Stomach (tissue), 9 donors: ENCODE measurements around the gene FAM177A1. TPM values are rescaled to one million over a fixed set of nuclear protein-coding genes. Genes with fewer than 3 reads are reported as not detected.

ENCODE experiments used
- DNase-seq, 2 donors: peaks; one replicate each; pipeline versions ENCODE4 v3.0.0 to v3.0.0-alpha.2; 2013 to 2019
- H3K27ac ChIP-seq, 5 donors: fragments of 200-600 bp in 4 of 5; sonication (generic) in 4 of 5; one replicate each; pipeline ENCODE4 v1.5.1; 2013 to 2019; ENCODE audit warnings: mild to moderate bottlenecking in 1 of 5, moderate library complexity in 1 of 5
- H3K27me3 ChIP-seq, 3 donors: fragments of 200-600 bp; sonication (generic); one replicate each; pipeline ENCODE4 v1.5.1; 2017 to 2019; ENCODE audit warnings: mixed run types in 1 of 3
- H3K36me3 ChIP-seq, 4 donors: fragments of 200-600 bp; sonication (generic); 1 replicate in 3 of 4; 2 replicates in 1 of 4; pipeline ENCODE4 v1.5.1; 2016 to 2019
- H3K4me1 ChIP-seq, 4 donors: fragments of 200-600 bp; sonication (generic); one replicate each; pipeline ENCODE4 v1.5.1; 2016 to 2019
- H3K4me3 ChIP-seq, 4 donors: fragments of 200-600 bp; sonication (generic) in 3 of 4; one replicate each; pipeline ENCODE4 v1.5.1; 2016 to 2019; ENCODE audit warnings: mild to moderate bottlenecking in 1 of 4
- H3K9me3 ChIP-seq, 4 donors: fragments of 200-600 bp; sonication (generic); one replicate each; pipeline ENCODE4 v1.5.1; 2016 to 2019
- EP300 ChIP-seq: sonication (generic); formaldehyde crosslinking; IDR thresholded peaks from one replicate; pipeline ENCODE4 v1.6.1; 2017; ENCODE audit warnings: antibody characterized with exemption
- POLR2A ChIP-seq, 4 donors: fragments of 450-650 bp; IDR thresholded peaks; one replicate each; pipeline ENCODE4 v1.6.1; 2016; ENCODE audit warnings: antibody characterized with exemption in 4 of 4, control low read depth in 2 of 4, mild to moderate bottlenecking in 1 of 4, moderate library complexity in 1 of 4
- POLR2AphosphoS5 ChIP-seq, 3 donors: sonication (generic); formaldehyde crosslinking; IDR thresholded peaks; one replicate each; pipeline ENCODE4 v1.6.1; 2016; ENCODE audit warnings: antibody characterized with exemption in 3 of 3
- WGBS, 5 donors: extraction: QIAGEN DNeasy Blood & Tissue Kit in 3 of 5; methylation state at CpG; one replicate each; pipeline versions ENCODE4 v1.1.5 to v1.1.7; 2013 to 2018; 5-methylcytosine and 5-hydroxymethylcytosine counted together
- intact Hi-C: fragments of 100-400 bp; cut with DNase I; formaldehyde crosslinking; loops from one replicate; pipeline ENCODE4 v1.15.1; 2023; ENCODE audit warnings: low total_unique reads
- polyA plus RNA-seq, 3 donors: library from polyadenylated mRNA; stranded (reverse); fragments of 200-250 nt; gene quantifications; one replicate each; pipeline ENCODE4 v1.2.3, GENCODE V29; 2013
- total RNA-seq, 5 donors: library from RNA; depleted of rRNA; stranded (reverse); fragments of >200 nt; gene quantifications; one replicate each; pipeline versions ENCODE4 v1.1.0 to v1.2.3, GENCODE V29; 2014 to 2016
- TF ChIP-seq, protein P1 (sequence below), 7 experiments: fragments of 450-650 bp in 4 of 7; fragments of 200-600 bp in 3 of 7; sonication (generic) in 3 of 7; IDR thresholded peaks; one replicate each; pipeline ENCODE4 v1.5.1; 2016 to 2019; ENCODE audit warnings: antibody characterized with exemption in 7 of 7, control low read depth in 2 of 7, mild to moderate bottlenecking in 1 of 7
- donor health status: healthy with polysubstance abuse.
- donor health status: Bipolar disorder and iron deficiency.
- donor health status: healthy.

The FAM177A1 gene
- total and polyA plus RNA-seq, 8 donors = 13.8 to 300 (median 47.5) TPM

DNA sequence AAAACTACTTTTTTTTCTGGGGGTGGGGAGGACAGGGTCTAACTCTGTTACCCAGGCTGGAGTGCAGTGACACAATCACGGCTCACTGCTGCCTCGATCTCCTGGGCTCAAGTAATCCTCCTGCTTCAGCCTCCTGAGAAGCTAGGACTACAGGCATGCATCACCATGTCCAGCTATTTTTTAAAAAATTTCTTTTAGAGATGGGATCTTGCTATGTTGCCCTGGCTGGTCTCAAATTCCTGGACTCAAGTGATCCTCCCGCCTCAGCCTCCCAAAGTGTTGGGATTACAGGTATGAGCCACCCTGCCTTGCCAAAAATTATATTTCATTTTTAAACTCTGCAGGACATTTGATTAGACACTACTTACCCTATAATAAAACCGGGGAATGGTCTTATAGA is 70.2 kb downstream of the FAM177A1 start:
- H3K27me3 ChIP-seq = no peaks in the 10 kb centered on the region
- no peak overlapping the region for H3K27ac ChIP-seq
- H3K4me3 ChIP-seq = no peak overlapping the region
- WGBS, 5 donors = 94 to 99% (median 97%) methylated on average over 4 of the region's 4 CpGs
- peaks cover 0 to 7% (median 0%) of the 10 kb centered on the region in 4 donors for H3K9me3 ChIP-seq
- TF ChIP-seq POLR2A (IDR thresholded peaks at IDR 0.05) (no peak), EP300 (no peak), POLR2AphosphoS5 (IDR thresholded peaks at IDR 0.05) (no peak)
- TF ChIP-seq, protein P1, sequence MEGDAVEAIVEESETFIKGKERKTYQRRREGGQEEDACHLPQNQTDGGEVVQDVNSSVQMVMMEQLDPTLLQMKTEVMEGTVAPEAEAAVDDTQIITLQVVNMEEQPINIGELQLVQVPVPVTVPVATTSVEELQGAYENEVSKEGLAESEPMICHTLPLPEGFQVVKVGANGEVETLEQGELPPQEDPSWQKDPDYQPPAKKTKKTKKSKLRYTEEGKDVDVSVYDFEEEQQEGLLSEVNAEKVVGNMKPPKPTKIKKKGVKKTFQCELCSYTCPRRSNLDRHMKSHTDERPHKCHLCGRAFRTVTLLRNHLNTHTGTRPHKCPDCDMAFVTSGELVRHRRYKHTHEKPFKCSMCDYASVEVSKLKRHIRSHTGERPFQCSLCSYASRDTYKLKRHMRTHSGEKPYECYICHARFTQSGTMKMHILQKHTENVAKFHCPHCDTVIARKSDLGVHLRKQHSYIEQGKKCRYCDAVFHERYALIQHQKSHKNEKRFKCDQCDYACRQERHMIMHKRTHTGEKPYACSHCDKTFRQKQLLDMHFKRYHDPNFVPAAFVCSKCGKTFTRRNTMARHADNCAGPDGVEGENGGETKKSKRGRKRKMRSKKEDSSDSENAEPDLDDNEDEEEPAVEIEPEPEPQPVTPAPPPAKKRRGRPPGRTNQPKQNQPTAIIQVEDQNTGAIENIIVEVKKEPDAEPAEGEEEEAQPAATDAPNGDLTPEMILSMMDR (IDR thresholded peaks at IDR 0.05) = no peak
- peaks cover 5 to 41% (median 16%) of the 10 kb centered on the region in 4 donors for H3K4me1 ChIP-seq
- DNase-seq = no peak
- intact Hi-C loops = no loop called here
- H3K36me3 ChIP-seq = peaks cover 15 to 58% (median 54%) of the 10 kb centered on the region in 4 donors

DNA sequence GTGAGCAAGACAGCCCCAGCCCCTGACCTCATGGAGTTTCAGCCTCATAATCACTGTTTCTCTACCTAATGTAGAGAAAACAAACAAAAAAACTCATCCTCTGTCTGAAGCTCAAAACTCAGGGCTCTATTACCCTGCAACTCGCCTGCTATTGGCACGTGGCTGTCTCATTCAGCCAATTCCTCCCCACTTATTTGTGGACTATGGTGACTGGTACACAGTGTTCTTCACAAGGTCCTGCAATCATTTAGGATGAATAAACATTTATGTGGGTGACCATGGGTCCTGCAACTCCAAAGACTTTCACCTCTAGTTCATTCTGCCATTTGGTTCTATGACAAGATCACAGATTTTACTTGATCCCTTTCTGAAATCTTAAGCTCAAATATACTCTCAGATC is 71.0 kb downstream of the FAM177A1 start:
- no peak for DNase-seq
- WGBS, 5 donors = 83 to 91% (median 88%) methylated on average over 2 of the region's 2 CpGs
- no peak overlapping the region for H3K4me3 ChIP-seq
- H3K9me3 ChIP-seq = peaks cover 0 to under 1% (median 0%) of the 10 kb centered on the region in 4 donors
- peaks cover 5 to 41% (median 16%) of the 10 kb centered on the region in 4 donors for H3K4me1 ChIP-seq
- H3K27ac ChIP-seq = no peak overlapping the region
- H3K27me3 ChIP-seq = no peaks in the 10 kb centered on the region
- intact Hi-C loops = no loop called here
- no peak for TF ChIP-seq POLR2A (IDR thresholded peaks at IDR 0.05)
- TF ChIP-seq POLR2AphosphoS5 (IDR thresholded peaks at IDR 0.05) = no peak
- TF ChIP-seq, protein P1 (IDR thresholded peaks at IDR 0.05) = no peak
- no peak for TF ChIP-seq EP300
- peaks cover 15 to 49% (median 46%) of the 10 kb centered on the region in 4 donors for H3K36me3 ChIP-seq

DNA sequence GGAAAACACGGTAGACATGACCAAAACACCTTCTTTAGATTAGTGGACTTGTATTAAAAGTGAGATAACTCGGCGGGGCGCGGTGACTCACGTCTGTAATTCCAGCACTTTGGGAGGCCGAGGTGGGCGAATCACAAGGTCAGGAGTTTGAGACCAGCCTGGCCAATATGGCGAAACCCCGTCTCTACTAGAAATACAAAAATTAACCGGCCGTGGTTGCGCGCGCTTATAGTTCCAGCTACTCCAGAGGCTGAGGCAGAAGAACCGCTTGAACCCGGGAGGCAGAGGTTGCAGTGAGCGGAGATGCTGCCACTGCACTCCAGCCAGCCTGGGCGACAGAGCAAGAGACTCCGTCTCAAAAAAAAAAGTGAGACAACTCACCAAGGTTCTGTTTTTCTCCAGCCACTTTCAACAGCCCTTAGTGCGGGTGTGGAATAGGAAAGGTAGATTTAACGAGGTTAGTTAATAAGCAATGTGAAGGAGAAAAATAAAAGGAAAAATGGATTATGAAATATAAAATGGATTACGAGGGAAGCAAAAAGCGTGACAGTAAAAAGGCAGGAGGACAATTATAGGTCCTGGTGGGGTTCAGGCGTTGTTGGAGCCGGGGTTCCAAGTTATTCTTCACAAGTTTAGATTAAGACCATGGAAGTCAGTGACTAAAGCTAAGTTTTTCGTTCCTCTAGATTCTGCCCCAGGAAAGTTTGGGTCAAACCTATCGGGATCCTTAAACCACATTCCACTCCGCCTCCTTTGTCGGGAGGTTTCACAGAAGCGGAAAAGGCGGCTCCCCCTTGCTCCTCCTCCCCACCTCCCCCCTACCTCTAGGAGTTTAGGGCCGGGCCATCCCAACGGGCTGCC is 75.2 kb downstream of the FAM177A1 start:
- peak in 1 of 2 donors; percentile 35 for DNase-seq
- Histone ChIP-seq H3K9me3 (no peaks in the 10 kb centered on the region), H3K27me3 (no peaks in the 10 kb centered on the region), H3K36me3 (peaks cover 0 to 11% (median 9%) of the 10 kb centered on the region in 4 donors), H3K4me3 (peak overlapping the region; percentile 60 to 89 (median 74)), H3K27ac (peak overlapping the region; percentile 94 to 98 (median 97)), H3K4me1 (peaks cover 15 to 76% (median 36%) of the 10 kb centered on the region in 4 donors)
- intact Hi-C loops = no loop called here
- no peak for TF ChIP-seq EP300
- WGBS, 5 donors = 7 to 12% (median 10%) methylated on average over 34 of the region's 34 CpGs

DNA sequence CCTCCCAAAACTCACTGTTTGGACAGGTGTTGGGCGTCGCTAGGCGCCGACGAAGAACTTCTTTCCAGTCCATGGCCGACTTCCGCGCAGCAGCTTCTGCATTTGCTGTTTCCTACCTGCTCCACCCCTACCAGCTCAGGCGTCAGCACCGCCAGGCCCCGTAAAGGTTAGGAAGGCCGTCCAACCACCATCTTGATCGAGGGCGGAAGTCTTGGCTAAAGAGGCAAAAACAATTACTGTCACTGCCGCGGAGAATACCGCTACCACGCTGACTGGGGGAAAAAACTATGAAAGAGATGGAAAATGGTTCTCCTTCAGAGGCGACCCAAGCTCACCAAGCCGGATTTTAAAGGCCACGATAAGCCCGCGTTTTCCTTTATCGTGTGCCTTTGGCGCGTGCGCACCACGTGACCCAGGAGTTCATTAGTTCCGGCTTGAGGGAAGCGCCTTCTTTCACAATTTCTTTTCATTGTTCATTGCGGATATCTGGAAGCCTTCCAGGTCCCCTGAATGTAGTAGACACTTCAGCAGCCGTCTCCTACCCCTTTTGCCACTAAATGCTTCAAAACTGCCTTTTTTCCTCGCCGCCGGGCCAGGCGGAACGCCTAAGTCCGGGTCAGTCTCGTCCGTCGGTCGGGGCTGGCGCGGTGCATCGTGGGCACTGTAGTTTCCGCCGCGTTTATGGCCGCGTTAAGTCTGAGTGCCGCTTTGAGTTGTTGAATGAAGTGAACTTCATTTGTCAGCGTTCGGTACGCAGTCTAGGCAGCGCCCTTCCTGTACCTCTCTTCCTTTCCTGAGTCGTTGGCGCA is 76.0 kb downstream of the FAM177A1 start, which contains the start of the genes PPP2R3C and PRORP:
TSS of gene PPP2R3C (minus strand) at position 104 of the 809 bp plus-strand sequence. CDS start at position 73, 31 bp downstream.
TSS of gene PRORP (plus strand) at position 666 of the 809 bp plus-strand sequence. CDS start 694 bp downstream, outside the sequence.
- peak; percentile 92 to 97 for DNase-seq
- H3K4me1 ChIP-seq = peaks cover 15 to 78% (median 36%) of the 10 kb centered on the region in 4 donors
- intact Hi-C loops = no loop called here
- peak within 1 kb of the TSS; percentile 94 to 98 (median 97) for H3K27ac ChIP-seq
- TF ChIP-seq POLR2AphosphoS5 (IDR thresholded peaks at IDR 0.05) = peak; percentile 57 to 93 (median 86)
- TF ChIP-seq, protein P1 (IDR thresholded peaks at IDR 0.05) = no peak
- TF ChIP-seq POLR2A (IDR thresholded peaks at IDR 0.05) = peak in 1 of 4 donors; percentile 67
- TF ChIP-seq EP300 = no peak
- peaks cover 0 to 8% (median 6%) of the 10 kb centered on the region in 4 donors for H3K36me3 ChIP-seq
- no peaks in the 10 kb centered on the region for H3K9me3 ChIP-seq
- peak within 1 kb of the TSS; percentile 60 to 89 (median 74) for H3K4me3 ChIP-seq
- WGBS, 5 donors = 0 to 1% (median 0%) methylated on average over 38 to 57 of the region's 57 CpGs
- no peaks in the 10 kb centered on the region for H3K27me3 ChIP-seq
